Inflammatory macrophage treated with lipopolysaccharide for 4 hours (primary cell): ENCODE results near the gene CLASP2.
"Not testable (repeated sequence)": the region's sequence is repeated elsewhere in the genome, so short reads cannot be mapped to it uniquely, and the experiment has no call there.

Experiments used
- DNase-seq: peaks from one replicate; pipeline ENCODE4 v3.0.0-alpha.2; 2020

The CLASP2 gene

GRCh38 chr3:33526787-33527186, 191.3 kb downstream of the CLASP2 start:
- DNase-seq = no peak

- DNase-seq = no peak
These were observed 192.8 kb downstream of the CLASP2 start for GRCh38 chr3:33525232-33525631.

GRCh38 chr3:33523093-33523667, 194.9 kb downstream of the CLASP2 start:
- no peak for DNase-seq

GRCh38 chr3:33521736-33522135, 196.3 kb downstream of the CLASP2 start:
- DNase-seq = no peak

GRCh38 chr3:33513262-33513863, 204.7 kb downstream of the CLASP2 start:
- DNase-seq = no peak

GRCh38 chr3:33505027-33505426, 213.0 kb downstream of the CLASP2 start:
- DNase-seq = no peak

- no peak for DNase-seq
These were observed 221.6 kb downstream of the CLASP2 start for GRCh38 chr3:33496449-33496848.

- DNase-seq = no peak
These were observed 226.3 kb downstream of the CLASP2 start for GRCh38 chr3:33491721-33492120.

- no peak for DNase-seq
These were observed 227.3 kb downstream of the CLASP2 start for GRCh38 chr3:33490641-33491241.

- DNase-seq = no peak
These were observed 229.4 kb downstream of the CLASP2 start for GRCh38 chr3:33488683-33489082.

GRCh38 chr3:33488246-33488645, 229.8 kb downstream of the CLASP2 start:
- DNase-seq = no peak

GRCh38 chr3:33482111-33482521, 235.9 kb downstream of the CLASP2 start:
- DNase-seq = no peak

- DNase-seq = no peak
These were observed 243.2 kb downstream of the CLASP2 start for GRCh38 chr3:33474896-33475295.

GRCh38 chr3:33473813-33474212, 244.2 kb downstream of the CLASP2 start:
- DNase-seq = no peak

- no peak for DNase-seq
These were observed 250.3 kb downstream of the CLASP2 start for GRCh38 chr3:33467786-33468185.

- DNase-seq = no peak
These were observed 257.0 kb downstream of the CLASP2 start for GRCh38 chr3:33461097-33461496.

GRCh38 chr3:33459577-33459976, 258.5 kb downstream of the CLASP2 start:
- not testable (repeated sequence) for DNase-seq

- no peak for DNase-seq
These were observed 259.6 kb downstream of the CLASP2 start for GRCh38 chr3:33458446-33458845.

- DNase-seq = no peak
These were observed 261.3 kb downstream of the CLASP2 start for GRCh38 chr3:33456756-33457155.

GRCh38 chr3:33453331-33453761, 264.7 kb downstream of the CLASP2 start:
- no peak for DNase-seq

- DNase-seq = not testable (repeated sequence)
These were observed 266.1 kb downstream of the CLASP2 start for GRCh38 chr3:33451994-33452393.

- DNase-seq = no peak
These were observed 270.1 kb downstream of the CLASP2 start for GRCh38 chr3:33447958-33448357.

GRCh38 chr3:33447256-33447625, 270.8 kb downstream of the CLASP2 start:
- not testable (repeated sequence) for DNase-seq
